B cell (primary cell): ENCODE results near the gene CLDN11.

Experiments used
- EZH2 ChIP-seq: IDR thresholded peaks from 2 replicates; pipeline ENCODE4 v1.6.1; 2012; ENCODE audit warnings: borderline replicate concordance, low read depth, mild to moderate bottlenecking, moderate library complexity, low read length; ENCODE audit not compliant: insufficient read depth, poor library complexity, severe bottlenecking
- TF ChIP-seq, protein P1 (sequence below): fragments of 200-600 bp; IDR thresholded peaks from one replicate; pipeline ENCODE4 v1.8.0; 2022; ENCODE audit warnings: antibody characterized with exemption, mild to moderate bottlenecking

DNA sequence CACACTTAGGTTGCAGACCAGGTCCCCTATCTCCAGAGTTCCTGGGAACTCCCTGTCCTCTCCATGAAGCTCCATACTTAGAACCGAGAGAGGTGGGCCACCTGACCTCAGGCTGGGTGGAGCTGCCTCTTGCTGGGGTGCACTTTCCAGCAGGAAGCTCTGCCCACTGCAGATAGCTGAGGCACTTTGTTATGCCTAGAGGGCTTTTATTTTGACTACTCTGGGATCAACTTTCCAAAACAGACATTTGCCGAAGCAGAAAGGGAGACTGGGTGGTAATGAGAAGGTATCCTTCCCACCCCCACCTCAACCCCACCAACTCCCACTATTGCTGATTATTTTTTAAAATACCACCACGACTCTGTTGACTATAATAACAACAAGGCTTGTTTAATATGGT is 54.7 kb downstream of the CLDN11 start:
- TF ChIP-seq, protein P1, sequence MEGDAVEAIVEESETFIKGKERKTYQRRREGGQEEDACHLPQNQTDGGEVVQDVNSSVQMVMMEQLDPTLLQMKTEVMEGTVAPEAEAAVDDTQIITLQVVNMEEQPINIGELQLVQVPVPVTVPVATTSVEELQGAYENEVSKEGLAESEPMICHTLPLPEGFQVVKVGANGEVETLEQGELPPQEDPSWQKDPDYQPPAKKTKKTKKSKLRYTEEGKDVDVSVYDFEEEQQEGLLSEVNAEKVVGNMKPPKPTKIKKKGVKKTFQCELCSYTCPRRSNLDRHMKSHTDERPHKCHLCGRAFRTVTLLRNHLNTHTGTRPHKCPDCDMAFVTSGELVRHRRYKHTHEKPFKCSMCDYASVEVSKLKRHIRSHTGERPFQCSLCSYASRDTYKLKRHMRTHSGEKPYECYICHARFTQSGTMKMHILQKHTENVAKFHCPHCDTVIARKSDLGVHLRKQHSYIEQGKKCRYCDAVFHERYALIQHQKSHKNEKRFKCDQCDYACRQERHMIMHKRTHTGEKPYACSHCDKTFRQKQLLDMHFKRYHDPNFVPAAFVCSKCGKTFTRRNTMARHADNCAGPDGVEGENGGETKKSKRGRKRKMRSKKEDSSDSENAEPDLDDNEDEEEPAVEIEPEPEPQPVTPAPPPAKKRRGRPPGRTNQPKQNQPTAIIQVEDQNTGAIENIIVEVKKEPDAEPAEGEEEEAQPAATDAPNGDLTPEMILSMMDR = no peak
- no peak for TF ChIP-seq EZH2
